WTC11 (cell line): ENCODE data around the gene GPR15LG. TPM values are rescaled to one million over a fixed set of nuclear protein-coding genes. Genes with fewer than 3 reads are reported as not detected.

Experiments used
- ATAC-seq: fragments of 200-7000 bp; cut with Tn5 transposase; 2 replicates; pipeline ENCODE4 v1.10.0; 2021; ENCODE audit warnings: mild to moderate bottlenecking, moderate library complexity
- CTCF ChIA-PET: fragments of 300-600 bp; sonication (Branson Sonifier 250); formaldehyde crosslinking; loops from one replicate; lab custom pipeline; 2021; ENCODE audit warnings: antibody characterized with exemption; lab: Charles Lee
- POLR2A ChIA-PET: fragments of 350-600 bp; sonication (Branson Sonifier 250); formaldehyde crosslinking; loops from one replicate; lab custom pipeline; 2021; ENCODE audit warnings: antibody characterized with exemption; lab: Charles Lee
- DNase-seq: peaks from one replicate; pipeline ENCODE4 v3.0.0; 2021; ENCODE audit warnings: low spot score
- H3K27ac Mint-ChIP-seq: 2 replicates; pipeline ENCODE4 v1.8.0; 2021; ENCODE audit warnings: mixed read lengths
- H3K27me3 Mint-ChIP-seq: 2 replicates; pipeline ENCODE4 v1.8.0; 2021; ENCODE audit warnings: low read depth, mild to moderate bottlenecking, moderate library complexity, mixed read lengths
- H3K36me3 Mint-ChIP-seq: 2 replicates; pipeline ENCODE4 v1.8.0; 2021; ENCODE audit warnings: mixed read lengths
- H3K4me1 Mint-ChIP-seq: 2 replicates; pipeline ENCODE4 v1.8.0; 2022; ENCODE audit warnings: mixed read lengths
- H3K4me3 Mint-ChIP-seq: 2 replicates; pipeline ENCODE4 v1.8.0; 2021; ENCODE audit warnings: mild to moderate bottlenecking, moderate library complexity, mixed read lengths
- H3K9me3 Mint-ChIP-seq: 2 replicates; pipeline ENCODE4 v1.8.0; 2021; ENCODE audit warnings: mixed read lengths
- AR ChIP-seq: fragments of 250-450 bp; sonication (Bioruptor Pico); IDR thresholded peaks from 2 replicates; pipeline ENCODE4 v1.9.0; 2021; ENCODE audit warnings: mild to moderate bottlenecking
- ATF1 ChIP-seq: sonication (generic); formaldehyde crosslinking; IDR thresholded peaks from 2 replicates; pipeline ENCODE4 v1.8.1; 2023; ENCODE audit warnings: mild to moderate bottlenecking, moderate library complexity, missing genetic modification reagents
- CDX4 ChIP-seq: fragments of 250-450 bp; sonication (Bioruptor Pico); IDR thresholded peaks from 2 replicates; pipeline ENCODE4 v1.9.0; 2021; ENCODE audit warnings: moderate library complexity, mild to moderate bottlenecking, inconsistent platforms, borderline replicate concordance
- CREB1 ChIP-seq: sonication (generic); formaldehyde crosslinking; IDR thresholded peaks from 2 replicates; pipeline ENCODE4 v1.8.0; 2023; ENCODE audit warnings: mild to moderate bottlenecking, missing genetic modification reagents
- ESRRA ChIP-seq: sonication (generic); formaldehyde crosslinking; IDR thresholded peaks from 2 replicates; pipeline ENCODE4 v1.8.1; 2022; ENCODE audit warnings: mild to moderate bottlenecking, missing genetic modification reagents, borderline replicate concordance
- FOXK1 ChIP-seq: sonication (generic); formaldehyde crosslinking; IDR thresholded peaks from 2 replicates; pipeline ENCODE4 v1.8.0; 2022; ENCODE audit warnings: mild to moderate bottlenecking, moderate library complexity, missing genetic modification reagents
- FOXP1 ChIP-seq: sonication (generic); formaldehyde crosslinking; IDR thresholded peaks from 2 replicates; pipeline ENCODE4 v1.8.0; 2022; ENCODE audit warnings: missing genetic modification reagents, mild to moderate bottlenecking, moderate library complexity, borderline replicate concordance
- FOXP4 ChIP-seq: sonication (generic); formaldehyde crosslinking; IDR thresholded peaks from 2 replicates; pipeline ENCODE4 v1.8.0; 2022; ENCODE audit warnings: mild to moderate bottlenecking, missing genetic modification reagents
- GTF2I ChIP-seq: fragments of 250-450 bp; sonication (Bioruptor Pico); conservative IDR thresholded peaks from 2 replicates; pipeline ENCODE4 v1.4.0; 2021; ENCODE audit warnings: mild to moderate bottlenecking
- IRF1 ChIP-seq: sonication (generic); formaldehyde crosslinking; IDR thresholded peaks from 2 replicates; pipeline ENCODE4 v1.8.0; 2023; ENCODE audit warnings: missing genetic modification reagents
- NFE2L1 ChIP-seq: sonication (generic); formaldehyde crosslinking; IDR thresholded peaks from 2 replicates; pipeline ENCODE4 v1.8.1; 2023; ENCODE audit warnings: missing genetic modification reagents
- NFYB ChIP-seq: sonication (generic); formaldehyde crosslinking; conservative IDR thresholded peaks from 2 replicates; pipeline ENCODE4 v1.8.0; 2022; ENCODE audit warnings: low read depth, missing genetic modification reagents
- NR3C1 ChIP-seq: sonication (generic); formaldehyde crosslinking; conservative IDR thresholded peaks from 2 replicates; pipeline ENCODE4 v1.8.1; 2023; ENCODE audit warnings: low read depth, mild to moderate bottlenecking, missing genetic modification reagents
- OVOL2 ChIP-seq: fragments of 250-450 bp; sonication (Bioruptor Pico); IDR thresholded peaks from 2 replicates; pipeline ENCODE4 v1.9.0; 2021; ENCODE audit warnings: mild to moderate bottlenecking, borderline replicate concordance
- SOX15 ChIP-seq: fragments of 250-450 bp; sonication (Bioruptor Pico); IDR thresholded peaks from 2 replicates; pipeline ENCODE4 v1.9.0; 2021; ENCODE audit warnings: mild to moderate bottlenecking
- TCF7 ChIP-seq: sonication (generic); formaldehyde crosslinking; IDR thresholded peaks from 2 replicates; pipeline ENCODE4 v1.8.0; 2022; ENCODE audit warnings: mild to moderate bottlenecking, low read depth, missing genetic modification reagents, moderate library complexity
- USF2 ChIP-seq: sonication (generic); formaldehyde crosslinking; IDR thresholded peaks from 2 replicates; pipeline ENCODE4 v1.8.1; 2023; ENCODE audit warnings: mild to moderate bottlenecking, missing genetic modification reagents, moderate library complexity
- ZNF396 ChIP-seq: fragments of 250-450 bp; sonication (Bioruptor Pico); IDR thresholded peaks from 2 replicates; pipeline ENCODE4 v1.8.0; 2021; ENCODE audit warnings: mild to moderate bottlenecking, moderate library complexity, borderline replicate concordance
- total RNA-seq: library from RNA; stranded (reverse); gene quantifications from 3 replicates; pipeline ENCODE4 v1.2.3, GENCODE V29; 2021

GPR15LG gene
- total RNA-seq, 1 experiment from 2014 or later: not detected

GRCh38 chr10:84227810-84228209 is 54.2 kb downstream of the GPR15LG start:
- Mint-ChIP-seq H3K27ac (no peak overlapping the region), H3K4me1 (no peaks in the 10 kb centered on the region), H3K4me3 (no peak overlapping the region), H3K36me3 (no peaks in the 10 kb centered on the region), H3K9me3 (no peaks in the 10 kb centered on the region), H3K27me3 (peaks cover 4% of the 10 kb centered on the region)
- CTCF ChIA-PET: interaction anchor here (0.7 to 5.9 kb wide), 3 partner anchors 9 to 29 kb away, joined by 3 to 36 read pairs (median 4); no protein-coding TSS in a partner anchor
- TF ChIP-seq FOXK1 (CRISPR knock-in tag): no peak
- no peak for TF ChIP-seq FOXP1 (CRISPR knock-in tag)
- no peak for TF ChIP-seq IRF1 (CRISPR knock-in tag)
- no peak for TF ChIP-seq NFE2L1
- no peak for TF ChIP-seq GTF2I (CRISPR knock-in tag)
- no peak for TF ChIP-seq CREB1 (CRISPR knock-in tag)
- TF ChIP-seq ZNF396 (CRISPR knock-in tag): no peak
- TF ChIP-seq ESRRA (CRISPR knock-in tag): no peak
- no peak for TF ChIP-seq SOX15 (CRISPR knock-in tag)
- TF ChIP-seq AR (CRISPR knock-in tag): no peak
- TF ChIP-seq ATF1 (CRISPR knock-in tag): no peak
- no peak for TF ChIP-seq CDX4
- TF ChIP-seq, all 79 proteins: peak for 0
- POLR2A ChIA-PET: no interaction called here
- ATAC-seq: no peak
- DNase-seq: no peak

- Mint-ChIP-seq H3K36me3 (no peaks in the 10 kb centered on the region), H3K4me1 (no peaks in the 10 kb centered on the region), H3K27me3 (peaks cover 4% of the 10 kb centered on the region), H3K4me3 (no peak overlapping the region), H3K27ac (no peak overlapping the region), H3K9me3 (no peaks in the 10 kb centered on the region)
- no peak for TF ChIP-seq OVOL2 (CRISPR knock-in tag)
- no peak for TF ChIP-seq TCF7 (CRISPR knock-in tag)
- no peak for TF ChIP-seq NFYB (CRISPR knock-in tag)
- TF ChIP-seq FOXP4 (CRISPR knock-in tag): no peak
- TF ChIP-seq NR3C1 (CRISPR knock-in tag): no peak
- no peak for TF ChIP-seq USF2 (CRISPR knock-in tag)
- no peak for TF ChIP-seq GTF2I (CRISPR knock-in tag)
- ChIA-PET POLR2A (no interaction called here), CTCF (no interaction called here)
- ATAC-seq: no peak
- DNase-seq: no peak
Measured at GRCh38 chr10:84230359-84230758, 56.8 kb downstream of the GPR15LG start.
